Fibroblast of villous mesenchyme (primary cell): Measurements from ENCODE around the gene KLHL36. TPM values are rescaled to one million over a fixed set of nuclear protein-coding genes. Genes with fewer than 3 reads are reported as not detected.

Experiments
- DNase-seq: peaks from one replicate; pipeline ENCODE4 v3.0.0-alpha.2; 2010; ENCODE audit warnings: low read depth
- H3K4me3 ChIP-seq: 2 replicates; pipeline ENCODE4 v1.5.1; 2011; ENCODE audit warnings: low read depth, mild to moderate bottlenecking, low read length
- total RNA-seq: library from RNA; depleted of rRNA; stranded (reverse); fragments of >200 nt; gene quantifications from 2 replicates; pipeline ENCODE4 v1.2.3, GENCODE V29; 2012
- TF ChIP-seq, protein P1 (sequence below): IDR thresholded peaks from 2 replicates; pipeline ENCODE4 v1.5.1; 2012; ENCODE audit warnings: low read depth, mild to moderate bottlenecking, low read length; ENCODE audit not compliant: insufficient read depth

Gene KLHL36
- total RNA-seq, 1 donor = 71.7 TPM

DNA sequence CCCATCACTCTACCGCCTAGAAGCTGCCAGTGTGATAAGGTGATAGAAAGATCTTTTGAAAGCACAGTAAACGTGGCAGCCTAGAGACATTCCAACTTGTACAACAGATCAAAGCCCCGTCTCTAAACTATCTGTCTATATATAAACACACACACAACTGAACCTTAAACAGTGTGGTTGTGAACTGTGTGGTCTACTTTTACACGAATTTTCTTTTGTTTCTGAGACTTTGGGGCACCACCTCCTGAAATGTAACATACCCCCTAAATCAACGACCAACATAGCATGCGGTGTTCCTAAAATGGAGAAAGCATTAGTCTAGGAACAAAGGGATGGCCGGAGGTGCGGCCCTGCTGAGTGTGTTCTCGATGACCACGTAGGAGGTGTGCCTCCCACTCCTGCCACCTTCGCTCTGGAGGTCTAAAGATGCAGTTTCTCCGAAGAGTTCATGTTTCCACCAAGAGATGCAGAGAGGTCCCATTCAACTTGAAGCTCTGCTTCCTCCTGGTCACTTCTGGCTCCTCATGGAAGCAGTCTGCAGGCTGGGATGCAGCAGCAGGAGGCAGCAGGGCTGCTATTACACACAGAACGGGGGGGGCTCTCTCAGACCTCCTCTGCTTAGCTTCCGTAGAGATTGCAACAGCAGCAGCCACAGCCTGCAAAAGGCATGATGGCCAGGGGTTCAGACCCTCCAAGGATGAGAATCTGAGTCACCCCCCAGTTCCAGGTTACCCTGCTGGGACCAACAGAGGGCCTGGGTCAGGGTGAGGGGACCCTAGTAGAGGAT is 28.9 kb downstream of the KLHL36 start:
- TF ChIP-seq, protein P1, sequence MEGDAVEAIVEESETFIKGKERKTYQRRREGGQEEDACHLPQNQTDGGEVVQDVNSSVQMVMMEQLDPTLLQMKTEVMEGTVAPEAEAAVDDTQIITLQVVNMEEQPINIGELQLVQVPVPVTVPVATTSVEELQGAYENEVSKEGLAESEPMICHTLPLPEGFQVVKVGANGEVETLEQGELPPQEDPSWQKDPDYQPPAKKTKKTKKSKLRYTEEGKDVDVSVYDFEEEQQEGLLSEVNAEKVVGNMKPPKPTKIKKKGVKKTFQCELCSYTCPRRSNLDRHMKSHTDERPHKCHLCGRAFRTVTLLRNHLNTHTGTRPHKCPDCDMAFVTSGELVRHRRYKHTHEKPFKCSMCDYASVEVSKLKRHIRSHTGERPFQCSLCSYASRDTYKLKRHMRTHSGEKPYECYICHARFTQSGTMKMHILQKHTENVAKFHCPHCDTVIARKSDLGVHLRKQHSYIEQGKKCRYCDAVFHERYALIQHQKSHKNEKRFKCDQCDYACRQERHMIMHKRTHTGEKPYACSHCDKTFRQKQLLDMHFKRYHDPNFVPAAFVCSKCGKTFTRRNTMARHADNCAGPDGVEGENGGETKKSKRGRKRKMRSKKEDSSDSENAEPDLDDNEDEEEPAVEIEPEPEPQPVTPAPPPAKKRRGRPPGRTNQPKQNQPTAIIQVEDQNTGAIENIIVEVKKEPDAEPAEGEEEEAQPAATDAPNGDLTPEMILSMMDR = no peak
- DNase-seq = no peak
- H3K4me3 ChIP-seq = no peak overlapping the region

GRCh38 chr16:84677849-84678248 is 29.5 kb downstream of the KLHL36 start:
- no peak for DNase-seq
- no peak overlapping the region for H3K4me3 ChIP-seq
- TF ChIP-seq, protein P1 = no peak

DNA sequence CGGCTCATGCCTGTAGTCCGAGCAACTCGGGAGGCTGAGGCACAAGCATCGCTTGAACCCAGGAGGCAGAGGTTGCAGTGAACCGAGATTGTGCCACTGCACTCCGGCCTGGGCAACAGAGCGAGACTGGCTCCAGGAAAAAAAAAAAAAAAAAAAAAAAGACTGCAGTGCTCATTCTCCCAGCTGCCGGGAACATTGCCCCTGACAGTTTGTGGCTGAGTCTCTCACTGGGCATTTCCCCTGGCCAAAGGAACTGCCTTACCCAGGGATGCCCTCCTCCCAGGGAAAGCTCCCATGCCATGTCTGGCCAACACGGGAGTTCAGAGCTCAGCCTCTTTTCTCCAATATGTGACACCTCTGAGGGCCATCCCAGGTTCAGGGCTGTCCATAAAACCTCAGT is 30.2 kb downstream of the KLHL36 start:
- TF ChIP-seq, protein P1 = no peak
- no peak overlapping the region for H3K4me3 ChIP-seq
- DNase-seq = no peak

GRCh38 chr16:84680165-84680842 is 32.0 kb downstream of the KLHL36 start:
- TF ChIP-seq, protein P1 = no peak
- no peak overlapping the region for H3K4me3 ChIP-seq
- no peak for DNase-seq

- no peak overlapping the region for H3K4me3 ChIP-seq
- no peak for DNase-seq
- TF ChIP-seq, protein P1 = no peak
Measured at GRCh38 chr16:84680843-84681629, 32.7 kb downstream of the KLHL36 start.

DNA sequence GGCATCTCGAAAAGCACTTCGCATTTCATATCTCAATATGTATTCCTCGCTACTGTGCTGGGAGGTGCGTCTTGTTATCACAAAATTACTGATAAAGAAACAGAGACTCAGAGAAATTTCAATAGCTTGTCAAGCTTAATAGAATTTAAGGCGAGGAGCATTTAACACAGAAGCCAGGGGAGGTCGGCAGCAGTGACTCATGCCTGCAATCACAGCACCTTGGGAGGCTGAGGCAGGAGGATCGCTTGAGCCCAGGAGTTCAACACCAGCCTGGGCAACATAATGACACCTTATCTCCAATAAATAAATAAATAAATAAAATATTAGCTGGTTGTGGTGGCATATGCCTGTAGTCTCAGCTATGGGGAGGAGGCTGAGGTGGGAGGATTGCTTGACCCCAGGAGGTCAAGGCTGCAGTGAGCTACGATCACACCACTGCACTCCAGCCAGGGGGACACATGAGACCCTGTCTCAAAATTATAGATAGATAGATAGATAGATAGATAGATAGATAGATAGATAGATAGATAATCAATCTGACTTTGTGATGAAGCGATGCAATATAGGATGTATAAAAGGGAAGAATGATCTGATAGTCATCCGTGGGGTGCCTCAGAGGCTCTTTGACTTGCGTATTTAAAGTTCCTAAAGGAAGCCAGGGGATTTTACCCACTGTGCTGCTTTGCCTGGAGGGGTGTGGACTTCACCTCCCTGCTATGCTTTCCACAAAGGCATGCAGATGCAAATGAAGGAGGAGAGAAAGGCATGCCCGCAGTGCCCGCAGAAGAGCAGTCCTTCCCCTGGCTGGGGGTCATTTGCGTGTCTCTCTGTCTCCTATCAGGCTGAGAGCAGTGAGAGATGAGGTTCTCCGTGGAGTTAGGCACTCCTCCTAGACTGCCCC is 35.6 kb downstream of the KLHL36 start:
- no peak overlapping the region for H3K4me3 ChIP-seq
- DNase-seq = no peak
- TF ChIP-seq, protein P1 = no peak
